Measurements from ENCODE around the gene ALDH1L1.

Gene ALDH1L1

GRCh38 chr3:126119976-126120375 is 60.4 kb downstream of the ALDH1L1 start:
- DNase-seq (ENCODE audit: low read depth, low spot score) = no peak

- DNase-seq (ENCODE audit: low read depth, low spot score) = no peak
Measured at GRCh38 chr3:126119008-126119675, 61.2 kb downstream of the ALDH1L1 start.

DNA sequence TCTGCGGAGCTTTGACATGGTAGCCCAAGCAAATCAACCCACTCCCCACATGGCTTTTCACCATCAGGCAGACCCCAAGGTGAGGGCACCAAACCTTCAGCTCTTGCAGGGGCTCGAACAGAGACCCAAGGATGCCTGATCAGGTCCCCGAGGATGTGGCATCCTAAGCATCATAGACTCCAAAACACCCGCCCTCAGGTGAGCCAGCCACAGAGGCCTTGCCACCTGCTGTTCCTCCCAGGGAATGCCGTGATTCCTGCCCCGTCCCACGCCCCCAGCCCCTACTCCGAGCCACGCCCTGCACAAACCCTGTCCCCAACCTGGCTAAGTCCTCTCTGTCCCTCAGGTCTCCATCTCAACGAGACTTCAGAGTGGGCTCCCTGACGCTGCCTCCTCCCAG is 61.8 kb downstream of the ALDH1L1 start:
- no peak for DNase-seq (ENCODE audit: low read depth, low spot score)

DNA sequence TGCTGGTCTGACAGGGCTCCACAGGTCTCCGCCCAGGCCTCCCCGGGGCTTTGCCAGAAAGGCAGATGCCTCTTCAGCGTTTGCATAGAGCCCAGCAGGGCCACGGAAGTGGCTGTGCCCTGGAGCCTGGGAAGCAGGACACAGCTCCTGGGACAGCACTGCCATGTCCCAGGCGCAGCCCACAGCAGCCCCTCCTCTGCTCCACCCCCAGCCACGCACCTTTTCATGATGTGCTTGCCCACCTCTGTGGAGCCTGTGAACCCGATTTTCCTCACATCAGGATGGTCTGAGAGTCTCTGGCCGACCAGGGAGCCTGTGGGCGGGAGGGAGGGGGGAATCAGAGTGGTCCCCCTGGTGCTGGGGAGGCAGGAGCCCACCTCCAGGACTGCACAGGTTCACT is 62.6 kb downstream of the ALDH1L1 start:
- DNase-seq (ENCODE audit: low read depth, low spot score) = no peak

DNA sequence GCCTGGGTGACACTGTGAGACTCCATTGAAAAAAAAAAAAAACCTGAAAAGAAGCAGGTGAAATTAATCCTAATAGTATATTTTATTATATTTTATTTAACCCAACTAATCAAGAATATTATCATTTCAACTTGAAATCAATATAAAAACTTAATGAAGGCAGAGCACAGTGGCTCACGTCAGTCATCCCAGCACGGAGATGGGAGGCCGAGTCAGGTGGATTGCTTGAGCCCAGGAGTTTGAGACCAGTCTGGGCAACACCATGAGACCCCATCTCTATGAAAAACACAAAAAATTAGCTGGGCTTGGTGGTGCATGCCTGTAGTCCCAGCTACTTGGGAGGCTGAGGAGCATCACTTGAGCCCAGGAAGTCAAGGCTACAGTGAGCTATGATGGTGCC is 63.2 kb downstream of the ALDH1L1 start:
- DNase-seq (ENCODE audit: low read depth, low spot score) = no peak

DNA sequence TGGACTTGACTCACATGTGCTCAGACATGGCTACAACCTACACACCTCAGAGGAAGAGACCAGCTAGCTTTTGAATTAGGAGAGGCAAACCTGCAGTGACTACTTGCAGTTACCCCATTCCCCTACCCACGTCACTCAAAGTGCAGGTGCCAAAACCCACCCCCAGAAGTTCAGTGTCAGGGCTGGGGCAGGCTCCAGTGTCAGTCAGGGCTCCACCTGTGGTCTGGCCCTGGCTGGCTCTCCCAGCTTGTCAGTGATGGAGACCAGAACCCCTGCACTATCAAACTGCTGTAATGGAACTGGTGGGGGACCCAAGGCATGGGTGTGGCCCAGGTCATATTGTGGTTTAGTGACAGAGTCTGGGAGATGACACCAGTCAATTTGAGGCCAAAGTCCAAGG is 63.9 kb downstream of the ALDH1L1 start:
- no peak for DNase-seq (ENCODE audit: low read depth, low spot score)

DNA sequence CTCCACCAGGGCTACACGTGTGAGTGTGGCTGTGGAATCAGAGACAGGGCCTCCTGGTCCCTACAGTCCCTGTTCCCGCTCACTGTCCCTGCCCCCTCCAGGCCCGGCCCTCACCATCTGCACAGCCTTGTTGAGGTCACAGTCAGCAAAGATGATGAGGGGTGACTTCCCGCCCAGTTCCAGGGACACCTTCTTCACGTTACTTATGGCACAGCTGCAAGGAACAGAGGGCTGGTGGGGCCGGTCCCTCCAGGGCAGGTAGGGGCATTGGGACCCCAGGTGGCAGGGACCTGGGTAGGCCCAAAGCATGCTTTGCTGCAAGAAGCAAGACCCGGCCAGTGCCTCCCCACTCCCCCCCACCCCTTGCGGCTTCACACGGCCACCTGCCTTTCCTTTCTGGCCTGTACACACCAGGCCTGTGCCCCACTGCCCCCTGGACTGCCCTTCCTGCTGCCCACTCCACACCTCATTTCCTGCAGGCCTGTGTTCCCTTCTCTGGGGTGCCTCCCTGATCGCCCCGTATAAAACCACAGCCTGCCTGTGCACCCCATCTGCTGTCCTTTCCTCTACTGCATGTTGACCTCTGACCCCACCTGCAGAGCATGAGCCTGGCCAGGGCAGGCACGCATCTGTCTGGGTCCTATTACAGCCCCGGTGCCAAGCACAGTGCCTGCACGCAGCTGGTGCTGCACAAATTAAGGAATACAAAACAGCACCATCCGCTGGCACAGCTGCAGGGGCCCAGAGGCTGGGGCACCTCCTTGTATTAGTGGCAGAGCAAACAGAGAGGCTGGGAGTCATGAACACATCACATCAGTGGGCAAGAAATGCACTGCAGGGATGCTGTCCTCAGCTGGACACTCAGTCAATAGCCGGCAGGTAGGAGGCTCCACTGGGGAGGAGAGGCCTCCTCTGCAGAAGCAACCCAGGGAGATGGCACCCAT is 65.7 kb downstream of the ALDH1L1 start:
- no peak for DNase-seq (ENCODE audit: low read depth, low spot score)

DNA sequence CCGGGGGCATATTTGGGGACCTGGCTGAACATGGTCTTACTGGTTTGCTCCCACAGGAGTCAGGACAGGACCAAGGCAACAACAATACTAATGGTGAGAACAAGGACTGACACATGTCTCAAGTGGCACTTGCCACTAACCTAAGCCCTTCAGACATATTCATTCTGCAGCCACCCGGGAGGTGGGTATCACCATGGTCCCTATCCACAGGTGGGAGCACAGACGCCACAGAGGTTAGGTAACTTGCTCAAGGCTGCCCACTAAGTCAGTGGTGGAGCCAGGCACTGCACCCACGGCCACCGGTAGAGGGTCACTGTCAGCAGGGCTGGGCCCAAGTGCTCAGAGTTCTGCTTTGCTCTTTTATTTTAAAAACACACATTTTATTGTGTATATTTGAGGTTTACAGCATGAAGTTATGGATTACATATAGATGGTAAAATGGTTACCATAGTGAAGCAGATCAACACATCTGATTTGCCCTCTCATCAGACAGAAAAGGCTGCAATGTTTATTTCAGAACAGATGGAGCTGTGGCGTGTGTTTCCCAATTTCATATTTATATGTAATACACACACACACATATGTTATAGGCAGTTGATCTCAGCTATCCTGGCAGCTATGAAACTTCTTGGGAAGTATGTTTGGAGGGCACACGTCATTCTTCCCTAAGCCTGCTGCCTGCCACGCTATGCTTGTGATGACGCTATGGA is 66.5 kb downstream of the ALDH1L1 start:
- DNase-seq (ENCODE audit: low read depth, low spot score) = no peak

- no peak for DNase-seq (ENCODE audit: low read depth, low spot score)
Measured at GRCh38 chr3:126113238-126113555, 67.2 kb downstream of the ALDH1L1 start.

DNA sequence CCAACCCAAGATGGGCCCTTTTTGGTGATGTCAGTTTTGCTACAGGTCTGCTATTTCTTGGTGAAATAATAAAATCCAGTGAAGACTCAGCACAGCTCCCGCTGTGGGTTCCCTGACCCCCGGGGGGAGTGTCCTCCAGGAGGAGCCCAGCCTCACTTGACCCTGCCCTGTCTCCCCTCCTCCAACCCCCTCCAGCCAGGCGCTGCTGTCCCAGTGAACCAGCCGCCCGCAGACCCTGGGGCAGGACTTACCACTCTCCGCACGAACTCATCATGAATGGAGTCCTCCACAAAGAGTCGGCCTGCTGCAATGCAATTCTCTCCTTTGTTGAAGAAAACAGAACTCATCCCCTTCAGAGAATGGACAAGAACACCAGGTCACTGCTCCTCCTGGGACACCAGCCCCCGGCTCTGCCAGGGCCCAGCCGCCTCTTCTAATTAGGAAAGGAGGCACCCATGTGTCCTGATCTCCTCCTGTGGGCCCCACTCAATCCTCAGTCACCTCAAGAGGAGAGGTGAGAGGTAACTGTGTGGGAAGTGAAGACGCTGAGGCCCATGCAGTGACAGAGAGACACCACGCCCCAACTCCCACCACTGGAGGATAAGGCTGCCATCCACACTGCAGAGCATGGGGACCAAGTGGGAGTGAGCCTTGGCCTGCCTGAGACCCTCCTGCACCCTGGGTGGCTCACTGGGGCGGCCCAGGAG is 67.7 kb downstream of the ALDH1L1 start:
- no peak for DNase-seq (ENCODE audit: low read depth, low spot score)

DNA sequence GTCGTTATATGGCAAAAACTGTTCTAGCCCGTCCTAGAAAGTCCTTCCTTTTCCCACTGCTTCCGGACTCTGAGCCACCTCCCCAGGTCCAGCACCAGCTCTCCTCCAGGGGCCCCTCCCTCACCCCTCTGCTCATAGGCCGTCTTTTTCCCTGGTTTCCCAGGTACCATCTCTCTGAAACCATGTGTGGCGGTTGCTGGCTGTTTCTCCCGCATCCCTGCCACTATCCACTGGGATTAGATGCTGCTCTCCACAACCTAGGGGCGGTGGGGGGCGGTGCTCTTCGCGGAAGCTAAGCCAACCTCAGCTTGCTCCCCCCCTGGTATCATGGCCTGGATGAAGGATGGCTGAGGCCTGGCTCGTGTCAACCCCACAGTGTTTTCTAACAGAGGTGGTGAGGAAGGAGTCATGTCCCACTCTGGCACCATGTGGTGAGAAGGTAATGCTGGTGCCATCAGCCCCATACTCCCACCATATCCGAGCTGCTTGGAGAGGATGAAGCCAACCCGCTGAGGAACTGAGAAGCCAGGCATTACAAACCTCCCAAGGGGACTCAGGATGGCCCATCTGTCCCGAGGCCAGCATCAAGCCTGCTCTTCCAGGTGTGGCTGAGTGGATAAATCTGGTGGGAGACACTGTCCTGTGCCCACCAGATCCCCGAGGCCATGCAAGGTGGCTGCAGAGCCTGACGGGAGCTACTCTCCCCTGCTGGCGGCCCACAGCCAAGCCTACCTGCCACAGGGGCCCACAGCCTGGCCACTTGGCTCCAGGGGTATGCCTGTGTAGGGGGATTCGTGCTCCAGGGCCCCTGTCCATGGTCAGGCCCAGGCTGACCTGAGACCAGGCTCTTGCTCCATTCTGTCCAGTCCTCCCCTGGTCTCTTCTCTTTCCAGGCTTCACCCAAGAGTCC is 68.6 kb downstream of the ALDH1L1 start:
- no peak for DNase-seq (ENCODE audit: low read depth, low spot score)

- DNase-seq (ENCODE audit: low read depth, low spot score) = no peak
Measured at GRCh38 chr3:126111126-126111551, 69.2 kb downstream of the ALDH1L1 start.

DNA sequence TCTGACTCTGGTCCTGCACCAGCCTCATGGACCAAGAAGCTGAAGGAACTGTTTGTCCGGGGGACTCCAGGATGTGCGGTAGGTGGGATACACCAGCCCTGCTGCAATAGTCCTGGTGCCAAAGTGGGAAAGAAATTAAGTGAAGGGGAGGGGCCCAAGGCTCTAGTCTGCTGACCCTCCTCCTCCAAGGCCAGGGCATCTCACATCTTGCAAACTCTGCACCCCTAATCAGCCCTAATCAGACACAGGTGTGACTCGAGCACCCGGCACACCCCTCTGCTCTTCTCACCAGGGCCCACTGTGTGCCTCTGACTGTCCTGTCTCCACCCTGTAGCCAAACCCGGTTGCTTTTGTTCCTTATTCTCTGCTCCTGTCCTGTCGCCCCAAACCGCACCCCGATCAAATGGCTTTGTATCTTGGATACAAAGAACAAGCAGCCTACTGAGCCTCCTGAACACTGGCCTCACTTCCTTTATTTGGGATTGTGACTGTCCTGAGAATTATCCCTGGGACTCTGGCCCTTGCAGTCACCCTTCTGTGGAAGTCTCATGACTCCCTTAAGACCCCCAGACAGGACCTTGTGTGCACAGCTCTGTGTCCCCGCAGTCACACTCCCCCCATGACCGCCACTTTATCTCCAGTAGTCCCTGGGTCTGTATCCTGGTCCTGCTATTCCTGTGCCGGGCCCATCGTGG is 69.8 kb downstream of the ALDH1L1 start:
- DNase-seq (ENCODE audit: low read depth, low spot score) = no peak

DNA sequence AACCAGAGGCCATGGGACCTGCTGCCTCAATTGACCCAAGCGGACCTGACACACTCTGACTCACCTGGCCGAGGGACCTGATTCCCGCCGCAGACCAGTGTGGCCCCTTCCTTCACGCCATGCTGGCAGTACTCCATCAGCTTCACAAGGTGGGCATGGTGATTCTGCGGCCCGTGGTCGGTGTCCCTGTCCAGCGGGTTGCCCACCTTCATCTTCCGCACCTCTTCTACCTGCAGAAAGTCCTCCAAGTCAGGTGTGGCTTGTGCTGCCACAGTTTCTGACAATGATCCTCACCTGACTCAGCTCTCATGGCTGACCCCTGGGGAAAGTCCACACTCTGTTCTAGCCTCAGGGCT is 70.5 kb downstream of the ALDH1L1 start:
- no peak for DNase-seq (ENCODE audit: low read depth, low spot score)

- DNase-seq (ENCODE audit: low read depth, low spot score) = no peak
Measured at GRCh38 chr3:126109146-126109879, 71.1 kb downstream of the ALDH1L1 start.

DNA sequence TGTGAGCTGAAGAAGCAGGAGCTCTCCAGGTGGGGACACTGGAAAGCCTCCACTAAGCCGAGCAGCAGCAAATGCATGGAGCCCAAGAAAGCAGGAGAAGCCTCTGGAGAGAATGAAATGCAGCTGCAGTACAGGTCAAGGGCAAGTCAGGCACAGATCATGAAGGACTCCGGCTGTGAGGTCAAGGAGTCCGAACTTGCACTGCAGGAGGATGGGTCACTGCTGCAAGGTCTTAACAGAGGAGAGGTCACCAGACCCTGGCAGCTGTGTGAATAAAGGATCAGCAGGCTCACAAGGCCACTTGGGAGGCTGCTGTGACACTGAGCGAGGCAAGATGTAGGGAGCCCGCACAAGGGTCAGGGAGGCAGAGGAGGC is 71.7 kb downstream of the ALDH1L1 start:
- no peak for DNase-seq (ENCODE audit: low read depth, low spot score)

DNA sequence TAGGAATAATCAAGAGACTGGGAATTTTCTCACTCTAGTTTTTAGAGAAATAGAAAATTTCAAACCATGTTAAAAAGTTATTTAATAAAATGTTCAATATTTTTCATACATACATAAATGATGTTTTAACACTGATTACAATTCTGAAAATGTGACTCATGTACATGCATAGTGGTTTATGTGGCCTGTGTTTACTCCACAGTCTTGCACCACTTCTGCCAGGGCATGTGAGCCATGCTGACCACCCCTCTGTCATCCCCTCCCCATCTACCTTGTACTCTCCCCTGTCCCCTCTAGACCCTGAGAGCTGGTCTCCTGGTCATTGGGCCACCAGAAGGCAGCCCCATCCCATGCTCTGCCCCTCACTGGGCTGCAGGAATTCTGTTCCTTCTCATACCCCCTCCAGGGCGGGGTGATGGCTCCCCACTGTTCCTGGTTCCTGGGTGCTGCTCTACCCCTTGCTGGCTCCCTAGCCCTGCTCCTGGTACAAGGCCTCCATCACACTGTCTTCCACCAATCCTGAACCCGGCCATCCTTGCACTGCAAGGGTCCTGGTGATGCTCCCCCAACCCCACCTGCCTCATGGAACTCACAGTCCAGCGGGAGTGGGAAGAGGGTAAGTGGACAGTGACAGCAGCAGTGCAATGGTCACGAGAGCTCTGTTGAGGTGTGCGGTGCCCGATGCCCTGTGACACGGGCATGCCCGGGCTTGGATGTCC is 72.3 kb downstream of the ALDH1L1 start:
- DNase-seq (ENCODE audit: low read depth, low spot score) = no peak

- DNase-seq (ENCODE audit: low read depth, low spot score) = no peak
Measured at GRCh38 chr3:126107203-126107939, 73.0 kb downstream of the ALDH1L1 start.

Data from astrocyte of the hippocampus (primary cell).